HEK293T (cell line): Measurements from ENCODE around the gene KIF17.

ENCODE experiments used
- ARNT ChIP-seq: fragments of 450-650 bp; IDR thresholded peaks from 2 replicates; pipeline ENCODE4 v1.6.1; 2017; ENCODE audit warnings: mild to moderate bottlenecking
- BHLHE40 ChIP-seq: fragments of 450-650 bp; IDR thresholded peaks from 2 replicates; pipeline ENCODE4 v1.6.1; 2016; ENCODE audit warnings: mild to moderate bottlenecking, moderate library complexity, borderline replicate concordance
- FOXA1 ChIP-seq: fragments of 450-650 bp; IDR thresholded peaks from 2 replicates; pipeline ENCODE4 v1.6.1; 2016; ENCODE audit warnings: mild to moderate bottlenecking
- FOXK2 ChIP-seq: fragments of 450-650 bp; IDR thresholded peaks from 2 replicates; pipeline ENCODE4 v1.6.1; 2016; ENCODE audit warnings: mild to moderate bottlenecking
- FOXM1 ChIP-seq: fragments of 450-650 bp; IDR thresholded peaks from 2 replicates; pipeline ENCODE4 v1.6.1; 2017; ENCODE audit warnings: mild to moderate bottlenecking, borderline replicate concordance
- HDGF ChIP-seq: fragments of 450-650 bp; IDR thresholded peaks from 2 replicates; pipeline ENCODE4 v1.6.1; 2017; ENCODE audit warnings: antibody characterized with exemption, borderline replicate concordance
- LEF1 ChIP-seq: fragments of 450-650 bp; IDR thresholded peaks from 2 replicates; pipeline ENCODE4 v1.6.1; 2017; ENCODE audit warnings: mild to moderate bottlenecking, borderline replicate concordance
- NFRKB ChIP-seq: fragments of 450-650 bp; IDR thresholded peaks from 2 replicates; pipeline ENCODE4 v1.6.1; 2016; ENCODE audit warnings: mild to moderate bottlenecking, moderate library complexity
- PKNOX1 ChIP-seq: fragments of 450-650 bp; IDR thresholded peaks from 2 replicates; pipeline ENCODE4 v1.6.1; 2016
- SP1 ChIP-seq: fragments of 450-650 bp; IDR thresholded peaks from 2 replicates; pipeline ENCODE4 v1.6.1; 2017
- SUZ12 ChIP-seq: fragments of 450-650 bp; IDR thresholded peaks from 2 replicates; pipeline ENCODE4 v1.6.1; 2016; ENCODE audit warnings: mild to moderate bottlenecking
- TARDBP ChIP-seq: fragments of 450-650 bp; IDR thresholded peaks from 2 replicates; pipeline ENCODE4 v1.6.1; 2016
- ZNF384 ChIP-seq: fragments of 450-650 bp; IDR thresholded peaks from 2 replicates; pipeline ENCODE4 v1.6.1; 2016

DNA sequence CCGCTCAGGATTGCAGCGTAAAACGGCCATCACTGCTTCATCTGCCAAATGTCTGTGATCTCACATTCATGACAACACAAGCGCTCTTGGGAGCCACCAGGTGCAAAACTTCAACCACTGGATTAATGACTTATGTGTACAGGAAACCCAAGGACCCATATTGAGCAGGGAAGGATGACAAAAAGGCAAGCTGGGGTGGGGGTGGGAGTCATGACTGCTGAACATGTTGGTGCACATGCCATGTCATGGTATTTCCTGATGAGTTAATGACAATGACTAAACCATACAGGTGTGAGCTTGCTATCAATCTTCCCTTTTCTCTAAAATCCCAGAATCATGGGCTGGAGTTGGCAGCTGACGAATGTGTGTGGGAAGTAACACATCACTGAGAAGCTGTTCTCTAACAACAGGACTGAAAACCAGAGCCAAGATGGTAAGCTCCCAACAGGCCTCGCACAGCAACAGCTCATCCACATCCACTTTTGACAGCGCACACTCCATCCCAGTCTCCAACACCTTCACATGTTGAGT lies 17.8 kb upstream of the KIF17 start:
- TF ChIP-seq NFRKB, result no peak
- TF ChIP-seq SP1, result no peak
- no peak for TF ChIP-seq FOXM1
- TF ChIP-seq SUZ12, result no peak
- no peak for TF ChIP-seq ARNT
- TF ChIP-seq TARDBP, result no peak
- TF ChIP-seq FOXK2, result no peak
- TF ChIP-seq FOXA1, result no peak
- TF ChIP-seq ZNF384, result no peak
- no peak for TF ChIP-seq LEF1
- no peak for TF ChIP-seq BHLHE40
- no peak for TF ChIP-seq HDGF
- no peak for TF ChIP-seq PKNOX1
